Thyroid gland (tissue), 4 donors: Measurements from ENCODE around the gene NFATC2. TPM values are rescaled to one million over a fixed set of nuclear protein-coding genes. Genes with fewer than 3 reads are reported as not detected.

Experiments used
- DNase-seq, 2 donors: peaks; one replicate each; pipeline ENCODE4 v3.0.0-alpha.2; 2019
- H3K27ac ChIP-seq, 3 donors: fragments of 200-600 bp; sonication (generic); 1 replicate in 2 of 3; 2 replicates in 1 of 3; pipeline ENCODE4 v1.5.1; 2016 to 2019; ENCODE audit warnings: mild to moderate bottlenecking in 1 of 3, moderate library complexity in 1 of 3
- H3K27me3 ChIP-seq: fragments of 200-600 bp; sonication (generic); one replicate; pipeline ENCODE4 v1.5.1; 2019
- H3K36me3 ChIP-seq, 2 donors: fragments of 200-600 bp; sonication (generic); one replicate each; pipeline ENCODE4 v1.5.1; 2016 to 2019
- H3K4me1 ChIP-seq, 2 donors: fragments of 200-600 bp; sonication (generic); one replicate each; pipeline ENCODE4 v1.5.1; 2017 to 2019
- H3K4me3 ChIP-seq, 3 donors: fragments of 200-600 bp; sonication (generic); replicated peaks in 1 of 3; 1 replicate in 2 of 3; 2 replicates in 1 of 3; pipeline ENCODE4 v1.5.1; 2016; ENCODE audit warnings: mild to moderate bottlenecking in 1 of 3
- H3K9me3 ChIP-seq: fragments of 200-600 bp; sonication (generic); one replicate; pipeline ENCODE4 v1.5.1; 2017
- CTCF ChIP-seq, 6 experiments: fragments of 200-600 bp in 3 of 6; fragments of 450-650 bp in 3 of 6; sonication (generic) in 3 of 6; IDR thresholded peaks; one replicate each; pipeline ENCODE4 v1.5.1; 2016 to 2019; ENCODE audit warnings: antibody characterized with exemption in 6 of 6, mild to moderate bottlenecking in 2 of 6, inconsistent platforms in 1 of 6, moderate library complexity in 1 of 6
- POLR2A ChIP-seq, 2 donors: fragments of 450-650 bp; IDR thresholded peaks; one replicate each; pipeline ENCODE4 v1.6.1; 2017; ENCODE audit warnings: antibody characterized with exemption in 2 of 2, mild to moderate bottlenecking in 2 of 2, moderate library complexity in 1 of 2
- WGBS, 2 donors: methylation state at CpG; one replicate each; pipeline ENCODE4 v1.1.5; 2017; 5-methylcytosine and 5-hydroxymethylcytosine counted together
- intact Hi-C: fragments of 100-400 bp; cut with DNase I; formaldehyde crosslinking; loops from one replicate; pipeline ENCODE4 v1.15.1; 2023
- total RNA-seq, 4 donors: library from RNA; depleted of rRNA; stranded (reverse); fragments of >200 nt; gene quantifications; one replicate each; pipeline ENCODE4 v1.2.3, GENCODE V29; 2016

The NFATC2 gene
- total RNA-seq, 4 donors from 2014 or later: 7.5 to 12.6 (median 8.5) TPM

GRCh38 chr20:51383891-51384510, 158.5 kb downstream of the NFATC2 start:
- intact Hi-C loops: no loop called here
- H3K27me3 ChIP-seq: no peaks in the 10 kb centered on the region
- no peak overlapping the region for H3K4me3 ChIP-seq
- no peak overlapping the region for H3K27ac ChIP-seq
- no peak for DNase-seq
- TF ChIP-seq POLR2A (IDR thresholded peaks at IDR 0.05) (no peak), CTCF (IDR thresholded peaks at IDR 0.05) (no peak)
- no peaks in the 10 kb centered on the region for H3K36me3 ChIP-seq
- H3K4me1 ChIP-seq: peaks cover 19 to 21% of the 10 kb centered on the region in 2 donors
- H3K9me3 ChIP-seq: no peaks in the 10 kb centered on the region
- 93% methylated on average over 10 to 11 of the region's 11 CpGs for WGBS, 2 donors

- H3K27me3 ChIP-seq: no peaks in the 10 kb centered on the region
- WGBS, 2 donors: 63 to 76% methylated on average over 23 of the region's 23 CpGs
- H3K4me3 ChIP-seq: no peak overlapping the region
- peak; percentile 24 to 29 for DNase-seq
- intact Hi-C loops: no loop called here
- no peaks in the 10 kb centered on the region for H3K9me3 ChIP-seq
- TF ChIP-seq POLR2A (IDR thresholded peaks at IDR 0.05): no peak
- TF ChIP-seq CTCF (IDR thresholded peaks at IDR 0.05): no peak
- H3K27ac ChIP-seq: no peak overlapping the region
- no peaks in the 10 kb centered on the region for H3K36me3 ChIP-seq
- peaks cover 11 to 13% of the 10 kb centered on the region in 2 donors for H3K4me1 ChIP-seq
These were observed 159.3 kb downstream of the NFATC2 start for GRCh38 chr20:51382986-51383821.

GRCh38 chr20:51382111-51382985, 160.2 kb downstream of the NFATC2 start:
- no peaks in the 10 kb centered on the region for H3K9me3 ChIP-seq
- intact Hi-C loops: no loop called here
- no peaks in the 10 kb centered on the region for H3K27me3 ChIP-seq
- H3K36me3 ChIP-seq: no peaks in the 10 kb centered on the region
- no peak overlapping the region for H3K4me3 ChIP-seq
- no peak overlapping the region for H3K27ac ChIP-seq
- no peak for DNase-seq
- 91 to 92% methylated on average over 17 of the region's 17 CpGs for WGBS, 2 donors
- peaks cover 3 to 5% of the 10 kb centered on the region in 2 donors for H3K4me1 ChIP-seq
- TF ChIP-seq CTCF (IDR thresholded peaks at IDR 0.05) (no peak), POLR2A (IDR thresholded peaks at IDR 0.05) (no peak)

- Histone ChIP-seq H3K4me3 (no peak overlapping the region), H3K27me3 (no peaks in the 10 kb centered on the region), H3K27ac (no peak overlapping the region), H3K9me3 (no peaks in the 10 kb centered on the region), H3K36me3 (no peaks in the 10 kb centered on the region), H3K4me1 (no peaks in the 10 kb centered on the region)
- TF ChIP-seq CTCF (IDR thresholded peaks at IDR 0.05): no peak
- no peak for TF ChIP-seq POLR2A (IDR thresholded peaks at IDR 0.05)
- 94 to 97% methylated on average over 12 of the region's 12 CpGs for WGBS, 2 donors
- no peak for DNase-seq
- intact Hi-C loops: no loop called here
These were observed 161.0 kb downstream of the NFATC2 start for GRCh38 chr20:51381557-51381956.
